ENCODE measurements around the gene ERBB4. TPM values are rescaled to one million over a fixed set of nuclear protein-coding genes. Genes with fewer than 3 reads are reported as not detected.

The ERBB4 gene
- total RNA-seq, 4 donors from 2014 or later, result 0.59 to 1.5 (median 0.83) TPM

- 74 to 75% methylated on average over 1 of the region's 1 CpG for WGBS, 2 donors
- H3K4me3 ChIP-seq (ENCODE audit: low read depth, poor library complexity, severe bottlenecking), result no peak overlapping the region
- DNase-seq (ENCODE audit: low spot score in 2 of 2), result no peak
- intact Hi-C loops (cut with DNase I; ENCODE audit: low total_unique reads), result no loop called here
- no peak for TF ChIP-seq CTCF (IDR thresholded peaks at IDR 0.05)
- TF ChIP-seq POLR2A (IDR thresholded peaks at IDR 0.05), result no peak
Measured at GRCh38 chr2:211333377-211333776, 1205.2 kb downstream of the ERBB4 start.

- TF ChIP-seq CTCF (IDR thresholded peaks at IDR 0.05) (no peak), POLR2A (IDR thresholded peaks at IDR 0.05) (no peak)
- DNase-seq (ENCODE audit: low spot score in 2 of 2), result no peak
- no peak overlapping the region for H3K4me3 ChIP-seq (ENCODE audit: low read depth, poor library complexity, severe bottlenecking)
- intact Hi-C loops (cut with DNase I; ENCODE audit: low total_unique reads), result no loop called here
- 58 to 60% methylated on average over 2 of the region's 2 CpGs for WGBS, 2 donors
Measured at GRCh38 chr2:211331736-211332135, 1206.9 kb downstream of the ERBB4 start.

- TF ChIP-seq POLR2A (IDR thresholded peaks at IDR 0.05) (no peak), CTCF (IDR thresholded peaks at IDR 0.05) (no peak)
- 85 to 94% methylated on average over 10 of the region's 10 CpGs for WGBS, 2 donors
- intact Hi-C loops (cut with DNase I; ENCODE audit: low total_unique reads), result no loop called here
- no peak for DNase-seq (ENCODE audit: low spot score in 2 of 2)
- no peak overlapping the region for H3K4me3 ChIP-seq (ENCODE audit: low read depth, poor library complexity, severe bottlenecking)
Measured at GRCh38 chr2:211329882-211330281, 1208.7 kb downstream of the ERBB4 start.

- H3K4me3 ChIP-seq (ENCODE audit: low read depth, poor library complexity, severe bottlenecking), result no peak overlapping the region
- no peak for TF ChIP-seq CTCF (IDR thresholded peaks at IDR 0.05)
- TF ChIP-seq POLR2A (IDR thresholded peaks at IDR 0.05), result no peak
- intact Hi-C loops (cut with DNase I; ENCODE audit: low total_unique reads), result no loop called here
- no peak for DNase-seq (ENCODE audit: low spot score in 2 of 2)
- WGBS, 2 donors, result 48 to 54% methylated on average over 4 of the region's 4 CpGs
Measured at GRCh38 chr2:211329421-211329820, 1209.2 kb downstream of the ERBB4 start.

GRCh38 chr2:211328126-211328525 is 1210.5 kb downstream of the ERBB4 start:
- TF ChIP-seq CTCF (IDR thresholded peaks at IDR 0.05), result no peak
- TF ChIP-seq POLR2A (IDR thresholded peaks at IDR 0.05), result no peak
- DNase-seq (ENCODE audit: low spot score in 2 of 2), result no peak
- H3K4me3 ChIP-seq (ENCODE audit: low read depth, poor library complexity, severe bottlenecking), result no peak overlapping the region
- 84 to 91% methylated on average over 2 of the region's 2 CpGs for WGBS, 2 donors
- intact Hi-C loops (cut with DNase I; ENCODE audit: low total_unique reads), result no loop called here

Small RNA genes lying within 50 kb of the gene (microRNA-seq; reads per million reads assigned to microRNA genes)
- gene MIR548F2 (ENCODE audit: borderline number of aligned reads in 1 of 2, borderline replicate concordance in 2 of 2), result 0 reads per million in 2 donors

Measured in lower leg skin (tissue), 4 donors.